Cardiac muscle cell (in vitro differentiated cells and primary cell): Measurements from ENCODE around the gene CST7. TPM values are rescaled to one million over a fixed set of nuclear protein-coding genes. Genes with fewer than 3 reads are reported as not detected.
A peak's percentile ranks its signal among the peaks of the same experiment; 100 is the strongest.
"Not testable (repeated sequence)": the region's sequence is repeated elsewhere in the genome, so short reads cannot be mapped to it uniquely, and the experiment has no call there.

Experiments used
- DNase-seq, 2 donors: peaks; one replicate each; pipeline versions ENCODE4 v3.0.0 to v3.0.0-alpha.2; 2010 to 2017; ENCODE audit warnings: low read depth in 1 of 2, low spot score in 1 of 2
- H3K27ac ChIP-seq: fragments of 200-600 bp; sonication (generic); 2 replicates; pipeline ENCODE4 v1.5.1; 2016
- H3K27me3 ChIP-seq: fragments of 200-600 bp; sonication (generic); 2 replicates; pipeline ENCODE4 v1.6.0; 2016; ENCODE audit warnings: control low read depth
- H3K36me3 ChIP-seq: fragments of 200-600 bp; sonication (generic); 2 replicates; pipeline ENCODE4 v1.5.1; 2016; ENCODE audit warnings: control low read depth
- H3K4me1 ChIP-seq: fragments of 200-600 bp; sonication (generic); 2 replicates; pipeline ENCODE4 v1.8.1; 2017; ENCODE audit warnings: low read depth, mild to moderate bottlenecking, mixed run types
- H3K4me3 ChIP-seq: fragments of 200-600 bp; sonication (generic); 2 replicates; pipeline ENCODE4 v1.5.1; 2016; ENCODE audit warnings: mild to moderate bottlenecking
- H3K9me3 ChIP-seq: fragments of 200-600 bp; sonication (generic); 2 replicates; pipeline ENCODE4 v1.5.1; 2017; ENCODE audit warnings: low read depth, mild to moderate bottlenecking, control low read depth
- polyA plus RNA-seq: library from polyadenylated mRNA; unstranded; fragments of >200 nt; fragmentation: Nextera tagmentation; extraction: Ambion mirVana; gene quantifications from 2 replicates; pipeline ENCODE4 v1.2.1, GENCODE V29; 2016
- total RNA-seq: library from RNA; depleted of rRNA; stranded (reverse); fragments of >200 nt; gene quantifications from 2 replicates; pipeline ENCODE4 v1.2.3, GENCODE V29; 2016
- TF ChIP-seq, protein P1 (sequence below): IDR thresholded peaks from 2 replicates; pipeline ENCODE4 v1.5.1; 2012; ENCODE audit warnings: low read depth, mild to moderate bottlenecking, low read length

Gene CST7
- total and polyA plus RNA-seq, 2 experiments from 2014 or later: 0.20 TPM; not detected in 1

DNA sequence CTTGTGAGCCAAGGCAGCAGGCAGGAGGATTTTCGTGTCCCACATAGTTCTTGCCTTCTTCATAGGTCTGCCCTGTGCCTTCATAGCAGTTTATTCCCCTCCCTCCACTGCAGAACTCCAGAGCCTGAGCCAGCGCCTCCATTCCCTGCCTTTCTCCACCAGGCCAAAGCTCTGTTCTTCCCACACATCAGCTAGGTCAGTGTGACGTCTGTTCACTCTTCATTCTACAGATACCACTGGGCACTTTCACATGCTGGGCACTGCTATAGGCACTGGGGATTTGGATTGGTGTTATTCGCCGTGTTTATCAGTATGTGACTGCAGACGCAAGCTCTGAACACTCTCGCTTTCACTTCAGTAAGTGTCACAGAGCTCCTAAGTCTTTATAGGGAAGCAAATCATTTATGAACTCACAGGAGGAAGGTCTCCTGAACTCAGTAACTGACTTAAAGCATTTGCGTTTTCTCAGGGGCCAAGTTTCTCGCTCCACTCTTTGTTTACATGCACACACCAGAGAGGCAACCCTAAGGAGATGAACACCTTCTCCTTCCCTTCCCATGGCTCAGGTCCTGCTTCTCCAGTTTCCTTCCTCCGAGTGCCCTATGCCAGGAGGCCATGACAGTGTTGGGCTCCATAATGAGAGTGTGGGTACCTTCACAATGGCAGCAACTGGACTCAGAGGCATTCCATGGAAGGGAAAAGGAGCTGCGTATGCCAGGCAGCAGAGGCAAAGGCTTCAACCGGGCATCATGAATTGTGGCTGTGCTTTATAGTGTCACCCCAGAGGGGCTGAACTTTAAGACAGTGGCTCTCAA is 49.8 kb downstream of the CST7 start:
- TF ChIP-seq, protein P1, sequence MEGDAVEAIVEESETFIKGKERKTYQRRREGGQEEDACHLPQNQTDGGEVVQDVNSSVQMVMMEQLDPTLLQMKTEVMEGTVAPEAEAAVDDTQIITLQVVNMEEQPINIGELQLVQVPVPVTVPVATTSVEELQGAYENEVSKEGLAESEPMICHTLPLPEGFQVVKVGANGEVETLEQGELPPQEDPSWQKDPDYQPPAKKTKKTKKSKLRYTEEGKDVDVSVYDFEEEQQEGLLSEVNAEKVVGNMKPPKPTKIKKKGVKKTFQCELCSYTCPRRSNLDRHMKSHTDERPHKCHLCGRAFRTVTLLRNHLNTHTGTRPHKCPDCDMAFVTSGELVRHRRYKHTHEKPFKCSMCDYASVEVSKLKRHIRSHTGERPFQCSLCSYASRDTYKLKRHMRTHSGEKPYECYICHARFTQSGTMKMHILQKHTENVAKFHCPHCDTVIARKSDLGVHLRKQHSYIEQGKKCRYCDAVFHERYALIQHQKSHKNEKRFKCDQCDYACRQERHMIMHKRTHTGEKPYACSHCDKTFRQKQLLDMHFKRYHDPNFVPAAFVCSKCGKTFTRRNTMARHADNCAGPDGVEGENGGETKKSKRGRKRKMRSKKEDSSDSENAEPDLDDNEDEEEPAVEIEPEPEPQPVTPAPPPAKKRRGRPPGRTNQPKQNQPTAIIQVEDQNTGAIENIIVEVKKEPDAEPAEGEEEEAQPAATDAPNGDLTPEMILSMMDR: no peak
- DNase-seq: peak in 1 of 2 donors; percentile 32
- Histone ChIP-seq H3K4me1 (no peaks in the 10 kb centered on the region), H3K27me3 (peaks cover 42% of the 10 kb centered on the region), H3K27ac (no peak overlapping the region), H3K9me3 (no peaks in the 10 kb centered on the region), H3K4me3 (no peak overlapping the region), H3K36me3 (no peaks in the 10 kb centered on the region)

DNA sequence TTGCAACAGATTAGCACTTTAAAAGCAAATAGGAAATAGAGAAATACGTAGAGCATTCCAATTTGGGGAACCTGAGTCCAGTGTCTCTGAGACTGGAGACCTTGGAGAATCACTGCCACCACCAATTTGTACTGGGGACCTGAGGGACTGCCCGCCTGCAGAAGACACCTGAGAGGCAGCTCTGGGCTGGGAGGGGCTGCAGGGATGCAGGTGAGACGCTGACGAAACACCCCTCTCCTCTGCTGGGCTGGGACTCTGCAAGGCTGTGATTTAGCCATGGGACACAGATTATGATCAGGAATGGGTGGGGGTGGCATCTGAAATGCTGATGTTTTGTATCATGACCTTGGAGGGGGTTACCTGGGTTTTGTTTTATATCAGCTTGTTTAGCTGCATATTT is 50.5 kb downstream of the CST7 start:
- H3K27ac ChIP-seq: no peak overlapping the region
- H3K4me1 ChIP-seq: no peaks in the 10 kb centered on the region
- no peak overlapping the region for H3K4me3 ChIP-seq
- H3K27me3 ChIP-seq: peaks cover 42% of the 10 kb centered on the region
- TF ChIP-seq, protein P1: no peak
- no peaks in the 10 kb centered on the region for H3K36me3 ChIP-seq
- DNase-seq: no peak
- H3K9me3 ChIP-seq: no peaks in the 10 kb centered on the region

DNA sequence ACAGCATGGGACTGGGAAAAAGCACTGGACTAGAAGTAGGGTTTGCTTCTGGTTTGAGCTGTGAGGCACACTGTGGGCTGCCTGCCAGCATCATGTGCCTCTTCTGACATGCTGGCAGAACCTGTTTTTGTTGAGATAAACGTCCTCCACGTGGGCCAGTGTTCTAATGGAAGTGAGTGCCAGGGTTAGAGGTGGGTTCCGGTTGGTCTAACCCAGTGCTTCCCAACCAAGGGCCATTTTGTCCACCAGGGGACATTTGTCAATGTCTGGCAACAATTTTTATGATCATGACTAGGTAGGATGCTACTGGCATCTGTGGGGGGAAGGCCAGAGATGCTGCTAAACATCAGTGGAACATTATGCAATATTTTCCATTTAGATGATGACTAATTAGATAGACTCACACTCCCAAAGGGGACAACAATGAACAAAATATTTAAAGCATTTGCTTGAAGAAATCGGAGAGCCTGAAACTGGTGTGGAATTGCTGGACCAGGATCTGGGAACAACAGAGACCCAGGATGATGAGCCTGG is 51.3 kb downstream of the CST7 start:
- TF ChIP-seq, protein P1: peak; percentile 3
- H3K27me3 ChIP-seq: peaks cover 42% of the 10 kb centered on the region
- H3K9me3 ChIP-seq: no peaks in the 10 kb centered on the region

DNA sequence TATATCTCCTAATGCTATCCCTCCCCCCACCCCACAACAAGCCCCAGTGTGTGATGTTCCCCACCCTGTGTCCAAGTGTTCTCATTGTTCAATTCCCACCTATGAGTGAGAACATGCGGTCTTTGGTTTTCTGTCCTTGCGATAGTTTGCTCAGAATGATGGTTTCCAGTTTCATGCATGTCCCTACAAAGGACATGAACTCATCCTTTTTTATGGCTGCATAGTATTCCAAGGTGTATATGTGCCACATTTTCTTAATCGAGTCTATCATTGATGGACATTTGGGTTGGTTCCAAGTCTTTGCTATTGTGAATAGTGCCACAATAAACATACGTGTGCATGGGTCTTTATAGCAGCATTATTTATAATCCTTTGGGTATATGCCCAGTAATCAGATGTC is 52.3 kb downstream of the CST7 start:
- not testable (repeated sequence) for H3K27ac ChIP-seq, H3K4me3 ChIP-seq, DNase-seq, H3K9me3 ChIP-seq, H3K36me3 ChIP-seq, H3K4me1 ChIP-seq
- H3K27me3 ChIP-seq: peaks cover 42% of the 10 kb centered on the region

More for the DNA sequence above, 51.3 kb downstream of the CST7 start:
- Histone ChIP-seq H3K27ac (no peak overlapping the region), H3K36me3 (no peaks in the 10 kb centered on the region), H3K4me1 (no peaks in the 10 kb centered on the region), H3K4me3 (no peak overlapping the region)
- peak in 1 of 2 donors; percentile 88 for DNase-seq

DNA sequence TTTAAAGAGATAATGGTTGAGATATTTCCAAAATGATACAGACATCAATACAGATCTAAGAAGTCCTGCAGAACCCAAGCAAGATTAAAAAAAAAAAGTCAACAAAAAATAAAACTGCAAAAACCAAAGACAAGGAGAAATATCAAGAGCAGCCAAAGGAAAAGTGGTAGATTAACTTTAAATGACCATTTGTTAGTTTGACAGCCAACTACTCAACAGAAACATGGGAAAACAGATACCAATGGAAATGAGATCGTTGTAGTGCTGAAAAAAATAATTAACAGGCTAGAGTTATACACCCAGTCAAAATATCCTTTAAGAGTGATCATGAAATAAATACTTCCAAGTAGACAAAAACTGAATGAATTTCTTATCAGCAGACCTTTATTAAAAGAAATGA is 53.9 kb downstream of the CST7 start:
- Histone ChIP-seq H3K9me3 (no peaks in the 10 kb centered on the region), H3K36me3 (no peaks in the 10 kb centered on the region), H3K27ac (no peak overlapping the region), H3K27me3 (peaks cover 27% of the 10 kb centered on the region), H3K4me1 (no peaks in the 10 kb centered on the region), H3K4me3 (no peak overlapping the region)
- TF ChIP-seq, protein P1: no peak
- no peak for DNase-seq

DNA sequence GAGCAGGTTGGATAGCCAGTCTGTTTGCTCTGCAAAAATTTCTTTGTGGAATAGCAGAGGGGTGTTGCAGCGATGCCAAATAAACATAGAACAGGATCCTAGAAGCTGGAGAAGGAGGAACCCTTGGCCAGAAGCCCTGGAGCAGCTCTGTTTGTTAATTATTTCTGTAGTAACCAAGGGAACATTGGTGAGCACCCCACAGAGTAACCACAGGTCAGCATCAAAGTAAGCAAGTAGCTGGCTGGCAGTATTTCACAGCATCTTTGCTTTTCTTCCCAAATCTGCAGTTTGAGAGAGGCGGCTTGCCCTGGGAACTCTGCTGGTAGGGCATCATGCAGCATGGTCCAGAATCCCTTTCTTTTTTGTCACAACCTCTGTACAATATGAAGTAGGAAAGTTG is 56.2 kb downstream of the CST7 start:
- no peaks in the 10 kb centered on the region for H3K36me3 ChIP-seq

More for the DNA sequence above, 56.2 kb downstream of the CST7 start:
- peak in 1 of 2 donors; percentile 28 for DNase-seq
- Histone ChIP-seq H3K27ac (no peak overlapping the region), H3K4me3 (no peak overlapping the region), H3K27me3 (peaks cover 5% of the 10 kb centered on the region), H3K4me1 (no peaks in the 10 kb centered on the region), H3K9me3 (no peaks in the 10 kb centered on the region)
- TF ChIP-seq, protein P1: no peak
